Mesenchymal stem cell (in vitro differentiated cells and primary cell): ENCODE results near the gene ZNF584.

Experiments
- DNase-seq: peaks from one replicate; pipeline ENCODE4 v3.0.0-alpha.2; 2013
- H2AFZ ChIP-seq: one replicate; pipeline ENCODE4 v1.6.1; 2013; ENCODE audit warnings: low read depth, mild to moderate bottlenecking, control low read depth, inconsistent platforms, low read length, moderate library complexity
- H2AK5ac ChIP-seq: 2 replicates; pipeline ENCODE4 v1.6.1; 2013; ENCODE audit warnings: low read length, moderate library complexity, mild to moderate bottlenecking, inconsistent platforms; ENCODE audit not compliant: severe bottlenecking
- H2BK120ac ChIP-seq: one replicate; pipeline ENCODE4 v1.6.1; 2013; ENCODE audit warnings: low read depth, mild to moderate bottlenecking, inconsistent platforms, low read length, moderate library complexity
- H2BK12ac ChIP-seq, 2 experiments: one replicate each; pipeline ENCODE4 v1.6.1; 2013; ENCODE audit warnings: inconsistent platforms in 2 of 2, low read length in 2 of 2, mild to moderate bottlenecking in 2 of 2, moderate library complexity in 2 of 2, control low read depth in 1 of 2
- H2BK15ac ChIP-seq: one replicate; pipeline ENCODE4 v1.6.1; 2013; ENCODE audit warnings: mild to moderate bottlenecking, low read depth, inconsistent platforms; ENCODE audit not compliant: poor library complexity, severe bottlenecking
- H2BK5ac ChIP-seq: 2 replicates; pipeline ENCODE4 v1.6.1; 2013; ENCODE audit warnings: low read depth, mild to moderate bottlenecking, low read length, control low read depth, inconsistent platforms; ENCODE audit not compliant: poor library complexity, severe bottlenecking
- H3K14ac ChIP-seq, 2 experiments: one replicate each; pipeline ENCODE4 v1.6.1; 2013; ENCODE audit warnings: inconsistent platforms in 2 of 2, low read length in 2 of 2, control low read depth in 1 of 2, mild to moderate bottlenecking in 1 of 2, moderate library complexity in 1 of 2
- H3K18ac ChIP-seq, 2 experiments: one replicate each; pipeline ENCODE4 v1.6.1; 2013; ENCODE audit warnings: inconsistent platforms in 2 of 2, low read length in 2 of 2, control low read depth in 1 of 2, low read depth in 1 of 2, mild to moderate bottlenecking in 1 of 2
- H3K23ac ChIP-seq, 2 experiments: one replicate each; pipeline ENCODE4 v1.6.1; 2013; ENCODE audit warnings: inconsistent platforms in 2 of 2, low read length in 2 of 2, mild to moderate bottlenecking in 2 of 2, moderate library complexity in 2 of 2, control low read depth in 1 of 2
- H3K27ac ChIP-seq: 2 replicates; pipeline ENCODE4 v1.5.1; 2013; ENCODE audit warnings: mild to moderate bottlenecking, moderate library complexity, low read length, control low read depth, inconsistent platforms; ENCODE audit not compliant: poor library complexity, severe bottlenecking
- H3K27me3 ChIP-seq, 2 experiments: 2 replicates each; pipeline versions ENCODE4 v1.6.1 to v1.7.0; 2013; ENCODE audit warnings: low read length in 2 of 2, mild to moderate bottlenecking in 2 of 2, moderate library complexity in 2 of 2, control low read depth in 1 of 2, inconsistent platforms in 1 of 2; ENCODE audit not compliant: control insufficient read depth in 1 of 2, insufficient read depth in 1 of 2
- H3K36me3 ChIP-seq, 2 experiments: 2 replicates each; pipeline versions ENCODE4 v1.6.1 to v1.7.0; 2013; ENCODE audit warnings: low read length in 2 of 2, control low read depth in 1 of 2, inconsistent platforms in 1 of 2, low read depth in 1 of 2, mild to moderate bottlenecking in 1 of 2; ENCODE audit not compliant: insufficient read depth in 2 of 2, control insufficient read depth in 1 of 2
- H3K4ac ChIP-seq, 2 experiments: one replicate each; pipeline ENCODE4 v1.6.1; 2013; ENCODE audit warnings: inconsistent platforms in 2 of 2, low read length in 2 of 2, mild to moderate bottlenecking in 2 of 2, moderate library complexity in 2 of 2, control low read depth in 1 of 2, low read depth in 1 of 2
- H3K4me1 ChIP-seq: 2 replicates; pipeline ENCODE4 v1.6.1; 2013; ENCODE audit warnings: low read depth, low read length, control low read depth; ENCODE audit not compliant: control insufficient read depth, insufficient read depth
- H3K4me2 ChIP-seq: 2 replicates; pipeline ENCODE4 v1.6.1; 2013; ENCODE audit warnings: low read length, mild to moderate bottlenecking, inconsistent platforms; ENCODE audit not compliant: poor library complexity, severe bottlenecking
- H3K4me3 ChIP-seq, 2 experiments: 2 replicates each; pipeline versions ENCODE4 v1.5.1 to v1.7.0; 2013; ENCODE audit warnings: low read length in 2 of 2, mild to moderate bottlenecking in 2 of 2, control low read depth in 1 of 2, low read depth in 1 of 2; ENCODE audit not compliant: insufficient read depth in 1 of 2
- H3K79me1 ChIP-seq: replicated peaks from 2 replicates; pipeline ENCODE4 v1.6.1; 2013; ENCODE audit warnings: mild to moderate bottlenecking, control low read depth, low read length, inconsistent platforms; ENCODE audit not compliant: poor library complexity, severe bottlenecking
- H3K9ac ChIP-seq: 2 replicates; pipeline ENCODE4 v1.7.0; 2013; ENCODE audit warnings: mild to moderate bottlenecking, low read length, moderate library complexity
- H3K9me3 ChIP-seq: 2 replicates; pipeline ENCODE4 v1.7.0; 2013; ENCODE audit warnings: mild to moderate bottlenecking, low read length; ENCODE audit not compliant: control insufficient read depth
- H4K8ac ChIP-seq: one replicate; pipeline ENCODE4 v1.6.1; 2013; ENCODE audit warnings: inconsistent platforms, mild to moderate bottlenecking, low read length, moderate library complexity
- H4K91ac ChIP-seq: one replicate; pipeline ENCODE4 v1.6.1; 2013; ENCODE audit warnings: mild to moderate bottlenecking, low read length, inconsistent platforms
- WGBS: methylation state at CpG from one replicate; pipeline ENCODE4 v1.1.7; 2013; ENCODE audit warnings: mixed read lengths; 5-methylcytosine and 5-hydroxymethylcytosine counted together

ZNF584 gene

GRCh38 chr19:58364146-58364545 is 44.3 kb upstream of the ZNF584 start:
- Histone ChIP-seq H3K9me3 (no peaks in the 10 kb centered on the region), H3K4ac (no peak overlapping the region), H2AK5ac (no peak overlapping the region), H3K23ac (no peak overlapping the region), H2BK5ac (no peak overlapping the region), H2BK15ac (no peak overlapping the region), H3K36me3 (peaks cover 0 to 31% of the 10 kb centered on the region in 2 experiments), H3K27ac (no peak overlapping the region), H4K91ac (no peak overlapping the region), H3K4me1 (peaks cover 8% of the 10 kb centered on the region), H3K9ac (no peak overlapping the region), H4K8ac (no peak overlapping the region), H2BK12ac (no peak overlapping the region), H2BK120ac (no peak overlapping the region), H3K4me2 (no peak overlapping the region), H3K79me1 (no peaks in the 10 kb centered on the region), H3K4me3 (no peak overlapping the region), H3K18ac (no peak overlapping the region), H3K14ac (no peak overlapping the region), H2AFZ (no peak overlapping the region), H3K27me3 (no peaks in the 10 kb centered on the region)
- WGBS = 97% methylated on average over 5 of the region's 5 CpGs
- DNase-seq = no peak

DNA sequence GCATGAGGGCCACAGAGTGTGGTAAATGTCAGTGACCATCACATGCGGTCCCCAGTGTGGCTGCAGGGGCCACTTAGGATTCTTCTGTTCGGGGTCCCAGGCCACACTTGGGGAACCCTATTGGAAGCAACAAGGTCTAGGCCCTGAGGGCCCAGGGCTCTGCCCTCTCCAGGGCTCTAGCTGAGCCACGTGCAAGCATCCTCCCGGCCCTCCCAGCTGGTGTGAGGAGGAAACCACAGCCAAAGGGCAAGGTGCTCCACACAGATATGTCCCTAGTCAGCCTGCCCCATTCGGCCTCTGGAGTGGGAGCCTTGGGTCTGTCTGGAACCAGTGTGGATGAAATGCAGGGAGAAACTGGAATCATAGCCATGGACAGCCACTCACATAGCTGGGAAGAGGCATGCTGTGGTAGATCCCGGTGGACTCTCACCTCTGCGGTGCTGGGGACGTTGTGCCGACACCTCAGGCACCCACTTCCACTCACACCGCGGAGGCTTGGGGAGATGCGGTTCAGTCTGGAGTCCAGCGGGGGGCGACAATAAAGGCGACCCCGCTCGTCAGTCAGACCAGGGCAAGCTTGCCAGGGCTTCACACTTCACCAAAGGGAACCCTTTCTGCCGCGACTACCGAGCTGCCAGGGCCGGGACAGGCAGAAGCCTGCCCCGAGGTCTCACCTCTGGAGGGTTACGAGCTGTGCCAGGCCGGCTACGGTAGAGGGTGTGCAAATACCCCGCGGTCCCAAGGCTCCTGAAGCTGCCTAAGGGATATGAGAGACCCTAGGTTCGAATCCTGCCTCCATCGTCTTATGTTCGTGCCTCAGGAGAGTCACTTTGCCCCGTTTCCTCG is 41.6 kb upstream of the ZNF584 start:
- Histone ChIP-seq H3K23ac (no peak overlapping the region), H3K4me2 (no peak overlapping the region), H2AFZ (no peak overlapping the region), H2BK5ac (no peak overlapping the region), H3K4me3 (no peak overlapping the region), H2BK15ac (no peak overlapping the region), H3K27ac (no peak overlapping the region), H3K4ac (no peak overlapping the region), H4K91ac (no peak overlapping the region), H3K14ac (no peak overlapping the region), H3K27me3 (no peaks in the 10 kb centered on the region), H3K79me1 (no peaks in the 10 kb centered on the region), H2BK120ac (no peak overlapping the region), H3K9me3 (no peaks in the 10 kb centered on the region), H3K18ac (no peak overlapping the region), H3K9ac (no peak overlapping the region), H2AK5ac (no peak overlapping the region), H3K36me3 (peaks cover 0 to 35% of the 10 kb centered on the region in 2 experiments), H2BK12ac (no peak overlapping the region), H3K4me1 (peaks cover 4% of the 10 kb centered on the region), H4K8ac (no peak overlapping the region)
- WGBS = 88% methylated on average over 32 of the region's 32 CpGs
- no peak for DNase-seq

- Histone ChIP-seq H3K4me2 (no peak overlapping the region), H3K4ac (no peak overlapping the region), H3K4me3 (no peak overlapping the region), H2BK15ac (no peak overlapping the region), H3K27me3 (no peaks in the 10 kb centered on the region), H3K9me3 (no peaks in the 10 kb centered on the region), H3K23ac (peak overlapping the region in 1 of 2 experiments; percentile 75), H4K91ac (no peak overlapping the region), H2AK5ac (no peak overlapping the region), H3K9ac (no peak overlapping the region), H3K36me3 (peaks cover 0 to 35% of the 10 kb centered on the region in 2 experiments), H3K27ac (no peak overlapping the region), H3K79me1 (peaks cover 2% of the 10 kb centered on the region), H3K18ac (no peak overlapping the region), H2AFZ (no peak overlapping the region), H4K8ac (no peak overlapping the region), H3K14ac (no peak overlapping the region), H2BK12ac (no peak overlapping the region), H2BK120ac (no peak overlapping the region), H2BK5ac (no peak overlapping the region), H3K4me1 (peaks cover 3% of the 10 kb centered on the region)
- 98% methylated on average over 93 of the region's 106 CpGs for WGBS
- no peak for DNase-seq
Observed at GRCh38 chr19:58367698-58368454, 40.6 kb upstream of the ZNF584 start.
